Liver (tissue), 3 donors: ENCODE measurements around the gene CENPF.

Experiments used
- EGR1 ChIP-seq, 2 donors: IDR thresholded peaks; 2 replicates each; pipeline ENCODE4 v1.6.1; 2016 to 2018; ENCODE audit warnings: antibody characterized with exemption in 2 of 2, low read depth in 2 of 2
- FOXA1 ChIP-seq: IDR thresholded peaks from 2 replicates; pipeline ENCODE4 v1.6.1; 2016; ENCODE audit warnings: antibody characterized with exemption
- GABPA ChIP-seq, 2 donors: IDR thresholded peaks in 1 of 2; conservative IDR thresholded peaks in 1 of 2; 2 replicates each; pipeline ENCODE4 v1.6.1; 2016; ENCODE audit warnings: antibody characterized with exemption in 2 of 2, mild to moderate bottlenecking in 1 of 2, moderate library complexity in 1 of 2
- HNF4A ChIP-seq, 2 donors: conservative IDR thresholded peaks; 2 replicates each; pipeline ENCODE4 v1.6.1; 2016; ENCODE audit warnings: antibody characterized with exemption in 2 of 2, mild to moderate bottlenecking in 2 of 2
- HNF4G ChIP-seq: IDR thresholded peaks from 2 replicates; pipeline ENCODE4 v1.6.1; 2016; ENCODE audit warnings: antibody characterized with exemption
- RAD21 ChIP-seq, 2 donors: IDR thresholded peaks; 2 replicates each; pipeline ENCODE4 v1.6.1; 2016; ENCODE audit warnings: antibody characterized with exemption in 2 of 2, mild to moderate bottlenecking in 2 of 2
- SP1 ChIP-seq: IDR thresholded peaks from 2 replicates; pipeline ENCODE4 v1.6.1; 2018; ENCODE audit warnings: antibody characterized with exemption, mild to moderate bottlenecking
- TAF1 ChIP-seq: conservative IDR thresholded peaks from 2 replicates; pipeline ENCODE4 v1.6.1; 2016; ENCODE audit warnings: antibody characterized with exemption, mild to moderate bottlenecking
- YY1 ChIP-seq: IDR thresholded peaks from 2 replicates; pipeline ENCODE4 v1.6.1; 2016; ENCODE audit warnings: antibody characterized with exemption, mild to moderate bottlenecking
- TF ChIP-seq, protein P1 (sequence below): fragments of 150-350 bp; IDR thresholded peaks from 2 replicates; pipeline ENCODE4 v1.5.1; 2017; ENCODE audit warnings: improper control_type of control experiment, low read depth, low read length; ENCODE audit not compliant: missing input control
- TF ChIP-seq, protein P2 (sequence below): IDR thresholded peaks from 2 replicates; pipeline ENCODE4 v1.6.1; 2016; ENCODE audit warnings: antibody characterized with exemption
- TF ChIP-seq, protein P3 (sequence below): IDR thresholded peaks from 2 replicates; pipeline ENCODE4 v1.6.1; 2016; ENCODE audit warnings: antibody characterized with exemption
- TF ChIP-seq, protein P4 (sequence below): IDR thresholded peaks from 2 replicates; pipeline ENCODE4 v1.6.1; 2016; ENCODE audit warnings: antibody characterized with exemption, mild to moderate bottlenecking
- donor health status: healthy.
- donor health status: healthy.

DNA sequence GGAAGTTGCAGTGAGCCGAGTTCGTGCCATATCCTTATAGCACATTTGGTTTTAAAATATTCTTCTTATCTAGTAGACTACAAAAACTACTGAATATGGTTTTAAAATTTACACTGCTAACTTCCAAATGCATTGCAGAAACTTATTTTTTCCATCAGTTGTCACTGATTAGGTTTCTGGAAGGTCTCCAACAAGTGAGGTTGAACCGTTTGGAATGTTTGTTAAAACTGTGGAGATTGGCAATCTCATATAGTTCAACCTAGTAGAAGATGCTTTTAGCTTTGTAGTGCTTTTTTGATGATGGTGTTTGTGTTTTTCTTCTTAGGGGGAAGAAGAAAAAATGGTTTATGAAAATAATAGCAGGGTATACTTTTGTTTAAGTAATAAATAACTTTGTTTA lies 12.9 kb downstream of the CENPF start:
- TF ChIP-seq, protein P1, sequence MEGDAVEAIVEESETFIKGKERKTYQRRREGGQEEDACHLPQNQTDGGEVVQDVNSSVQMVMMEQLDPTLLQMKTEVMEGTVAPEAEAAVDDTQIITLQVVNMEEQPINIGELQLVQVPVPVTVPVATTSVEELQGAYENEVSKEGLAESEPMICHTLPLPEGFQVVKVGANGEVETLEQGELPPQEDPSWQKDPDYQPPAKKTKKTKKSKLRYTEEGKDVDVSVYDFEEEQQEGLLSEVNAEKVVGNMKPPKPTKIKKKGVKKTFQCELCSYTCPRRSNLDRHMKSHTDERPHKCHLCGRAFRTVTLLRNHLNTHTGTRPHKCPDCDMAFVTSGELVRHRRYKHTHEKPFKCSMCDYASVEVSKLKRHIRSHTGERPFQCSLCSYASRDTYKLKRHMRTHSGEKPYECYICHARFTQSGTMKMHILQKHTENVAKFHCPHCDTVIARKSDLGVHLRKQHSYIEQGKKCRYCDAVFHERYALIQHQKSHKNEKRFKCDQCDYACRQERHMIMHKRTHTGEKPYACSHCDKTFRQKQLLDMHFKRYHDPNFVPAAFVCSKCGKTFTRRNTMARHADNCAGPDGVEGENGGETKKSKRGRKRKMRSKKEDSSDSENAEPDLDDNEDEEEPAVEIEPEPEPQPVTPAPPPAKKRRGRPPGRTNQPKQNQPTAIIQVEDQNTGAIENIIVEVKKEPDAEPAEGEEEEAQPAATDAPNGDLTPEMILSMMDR = no peak
- TF ChIP-seq HNF4G (no peak), GABPA (IDR thresholded peaks at IDR 0.05 in 1 of 2, conservative IDR thresholded peaks at IDR 0.05 in 1 of 2) (no peak), HNF4A (conservative IDR thresholded peaks at IDR 0.05) (no peak), TAF1 (no peak), SP1 (no peak), EGR1 (IDR thresholded peaks at IDR 0.05; ENCODE audit: low read depth in 2 of 2) (no peak), FOXA1 (no peak), YY1 (no peak), RAD21 (IDR thresholded peaks at IDR 0.05) (no peak)
- TF ChIP-seq, protein P2, sequence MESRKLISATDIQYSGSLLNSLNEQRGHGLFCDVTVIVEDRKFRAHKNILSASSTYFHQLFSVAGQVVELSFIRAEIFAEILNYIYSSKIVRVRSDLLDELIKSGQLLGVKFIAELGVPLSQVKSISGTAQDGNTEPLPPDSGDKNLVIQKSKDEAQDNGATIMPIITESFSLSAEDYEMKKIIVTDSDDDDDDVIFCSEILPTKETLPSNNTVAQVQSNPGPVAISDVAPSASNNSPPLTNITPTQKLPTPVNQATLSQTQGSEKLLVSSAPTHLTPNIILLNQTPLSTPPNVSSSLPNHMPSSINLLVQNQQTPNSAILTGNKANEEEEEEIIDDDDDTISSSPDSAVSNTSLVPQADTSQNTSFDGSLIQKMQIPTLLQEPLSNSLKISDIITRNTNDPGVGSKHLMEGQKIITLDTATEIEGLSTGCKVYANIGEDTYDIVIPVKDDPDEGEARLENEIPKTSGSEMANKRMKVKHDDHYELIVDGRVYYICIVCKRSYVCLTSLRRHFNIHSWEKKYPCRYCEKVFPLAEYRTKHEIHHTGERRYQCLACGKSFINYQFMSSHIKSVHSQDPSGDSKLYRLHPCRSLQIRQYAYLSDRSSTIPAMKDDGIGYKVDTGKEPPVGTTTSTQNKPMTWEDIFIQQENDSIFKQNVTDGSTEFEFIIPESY = no peak
- TF ChIP-seq, protein P3, sequence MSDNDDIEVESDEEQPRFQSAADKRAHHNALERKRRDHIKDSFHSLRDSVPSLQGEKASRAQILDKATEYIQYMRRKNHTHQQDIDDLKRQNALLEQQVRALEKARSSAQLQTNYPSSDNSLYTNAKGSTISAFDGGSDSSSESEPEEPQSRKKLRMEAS = no peak
- TF ChIP-seq, protein P4, sequence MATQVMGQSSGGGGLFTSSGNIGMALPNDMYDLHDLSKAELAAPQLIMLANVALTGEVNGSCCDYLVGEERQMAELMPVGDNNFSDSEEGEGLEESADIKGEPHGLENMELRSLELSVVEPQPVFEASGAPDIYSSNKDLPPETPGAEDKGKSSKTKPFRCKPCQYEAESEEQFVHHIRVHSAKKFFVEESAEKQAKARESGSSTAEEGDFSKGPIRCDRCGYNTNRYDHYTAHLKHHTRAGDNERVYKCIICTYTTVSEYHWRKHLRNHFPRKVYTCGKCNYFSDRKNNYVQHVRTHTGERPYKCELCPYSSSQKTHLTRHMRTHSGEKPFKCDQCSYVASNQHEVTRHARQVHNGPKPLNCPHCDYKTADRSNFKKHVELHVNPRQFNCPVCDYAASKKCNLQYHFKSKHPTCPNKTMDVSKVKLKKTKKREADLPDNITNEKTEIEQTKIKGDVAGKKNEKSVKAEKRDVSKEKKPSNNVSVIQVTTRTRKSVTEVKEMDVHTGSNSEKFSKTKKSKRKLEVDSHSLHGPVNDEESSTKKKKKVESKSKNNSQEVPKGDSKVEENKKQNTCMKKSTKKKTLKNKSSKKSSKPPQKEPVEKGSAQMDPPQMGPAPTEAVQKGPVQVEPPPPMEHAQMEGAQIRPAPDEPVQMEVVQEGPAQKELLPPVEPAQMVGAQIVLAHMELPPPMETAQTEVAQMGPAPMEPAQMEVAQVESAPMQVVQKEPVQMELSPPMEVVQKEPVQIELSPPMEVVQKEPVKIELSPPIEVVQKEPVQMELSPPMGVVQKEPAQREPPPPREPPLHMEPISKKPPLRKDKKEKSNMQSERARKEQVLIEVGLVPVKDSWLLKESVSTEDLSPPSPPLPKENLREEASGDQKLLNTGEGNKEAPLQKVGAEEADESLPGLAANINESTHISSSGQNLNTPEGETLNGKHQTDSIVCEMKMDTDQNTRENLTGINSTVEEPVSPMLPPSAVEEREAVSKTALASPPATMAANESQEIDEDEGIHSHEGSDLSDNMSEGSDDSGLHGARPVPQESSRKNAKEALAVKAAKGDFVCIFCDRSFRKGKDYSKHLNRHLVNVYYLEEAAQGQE = no peak
